22Rv1 (cell line): Measurements from ENCODE around the gene OSCP1.

Experiments
- H3K27ac ChIP-seq: fragments of 450-650 bp; 2 replicates; pipeline ENCODE4 v1.5.1; 2017
- ZFX ChIP-seq: fragments of 450-650 bp; IDR thresholded peaks from 2 replicates; pipeline ENCODE4 v1.6.1; 2017; ENCODE audit warnings: antibody characterized with exemption, borderline replicate concordance
- TF ChIP-seq, protein P1 (sequence below): fragments of 450-650 bp; IDR thresholded peaks from 2 replicates; pipeline ENCODE4 v1.5.1; 2017; ENCODE audit warnings: mild to moderate bottlenecking

OSCP1 gene

DNA sequence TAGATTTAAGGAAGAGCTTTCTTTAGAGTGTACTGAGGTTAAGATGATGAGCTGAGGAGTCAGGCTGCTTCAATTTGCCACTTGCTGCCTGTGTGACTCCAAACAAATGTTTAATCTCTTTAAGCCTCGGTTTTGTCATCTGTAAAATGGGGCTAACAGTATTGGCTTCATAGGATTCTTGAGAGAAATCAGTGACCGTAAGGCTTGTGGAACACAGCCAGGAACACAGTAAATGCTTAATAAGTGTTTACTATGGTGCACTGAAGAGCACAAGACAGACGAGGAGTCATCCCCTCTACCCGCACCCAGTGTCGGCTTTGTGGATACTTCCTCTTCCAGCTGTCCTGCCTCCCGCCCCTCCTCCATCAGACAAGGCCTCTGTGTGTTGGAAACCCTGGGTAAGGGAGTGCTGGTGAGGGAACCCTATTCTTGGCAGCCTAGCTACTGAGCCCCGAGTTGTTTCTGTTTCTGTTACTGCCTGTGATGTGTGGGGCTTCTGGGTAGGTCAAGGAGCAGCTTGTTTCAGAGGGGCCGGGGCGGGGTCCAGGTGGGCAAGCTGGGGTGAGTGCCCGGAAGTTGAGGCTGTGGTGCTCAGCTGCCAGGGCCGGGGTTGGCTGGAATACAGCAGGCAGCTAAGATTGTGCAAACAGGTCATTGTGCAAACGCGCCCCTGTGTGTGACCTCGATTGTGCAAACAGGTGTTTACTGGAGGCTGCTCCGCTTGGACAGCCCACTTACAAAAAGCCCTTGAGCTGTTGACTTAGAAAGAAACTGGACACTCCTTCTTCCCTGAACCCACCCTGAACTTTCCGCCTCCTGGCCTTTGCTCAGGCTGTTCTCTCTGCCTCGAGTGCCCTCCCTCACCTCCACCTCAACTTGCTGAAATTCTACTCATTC lies 36.4 kb upstream of the OSCP1 start:
- H3K27ac ChIP-seq: no peak overlapping the region
- TF ChIP-seq, protein P1, sequence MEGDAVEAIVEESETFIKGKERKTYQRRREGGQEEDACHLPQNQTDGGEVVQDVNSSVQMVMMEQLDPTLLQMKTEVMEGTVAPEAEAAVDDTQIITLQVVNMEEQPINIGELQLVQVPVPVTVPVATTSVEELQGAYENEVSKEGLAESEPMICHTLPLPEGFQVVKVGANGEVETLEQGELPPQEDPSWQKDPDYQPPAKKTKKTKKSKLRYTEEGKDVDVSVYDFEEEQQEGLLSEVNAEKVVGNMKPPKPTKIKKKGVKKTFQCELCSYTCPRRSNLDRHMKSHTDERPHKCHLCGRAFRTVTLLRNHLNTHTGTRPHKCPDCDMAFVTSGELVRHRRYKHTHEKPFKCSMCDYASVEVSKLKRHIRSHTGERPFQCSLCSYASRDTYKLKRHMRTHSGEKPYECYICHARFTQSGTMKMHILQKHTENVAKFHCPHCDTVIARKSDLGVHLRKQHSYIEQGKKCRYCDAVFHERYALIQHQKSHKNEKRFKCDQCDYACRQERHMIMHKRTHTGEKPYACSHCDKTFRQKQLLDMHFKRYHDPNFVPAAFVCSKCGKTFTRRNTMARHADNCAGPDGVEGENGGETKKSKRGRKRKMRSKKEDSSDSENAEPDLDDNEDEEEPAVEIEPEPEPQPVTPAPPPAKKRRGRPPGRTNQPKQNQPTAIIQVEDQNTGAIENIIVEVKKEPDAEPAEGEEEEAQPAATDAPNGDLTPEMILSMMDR: no peak
- TF ChIP-seq ZFX: no peak

DNA sequence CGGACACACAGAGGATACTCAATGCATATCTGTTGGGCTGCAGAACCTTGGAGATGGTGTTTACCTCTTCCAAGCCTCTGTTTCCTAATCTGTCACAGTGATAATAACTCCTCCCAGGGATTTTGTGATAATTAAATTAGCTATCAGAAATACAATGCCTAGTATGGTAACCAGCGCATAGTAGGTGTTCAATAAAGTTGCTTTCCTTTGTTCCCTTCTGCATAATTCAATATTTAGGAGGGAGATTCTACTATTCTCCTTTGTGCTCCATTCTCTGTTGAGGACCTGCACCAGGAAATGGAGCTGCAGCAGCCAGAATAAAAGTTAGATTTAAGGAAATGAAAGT lies 35.8 kb upstream of the OSCP1 start:
- TF ChIP-seq ZFX: no peak
- TF ChIP-seq, protein P1: no peak
- no peak overlapping the region for H3K27ac ChIP-seq

DNA sequence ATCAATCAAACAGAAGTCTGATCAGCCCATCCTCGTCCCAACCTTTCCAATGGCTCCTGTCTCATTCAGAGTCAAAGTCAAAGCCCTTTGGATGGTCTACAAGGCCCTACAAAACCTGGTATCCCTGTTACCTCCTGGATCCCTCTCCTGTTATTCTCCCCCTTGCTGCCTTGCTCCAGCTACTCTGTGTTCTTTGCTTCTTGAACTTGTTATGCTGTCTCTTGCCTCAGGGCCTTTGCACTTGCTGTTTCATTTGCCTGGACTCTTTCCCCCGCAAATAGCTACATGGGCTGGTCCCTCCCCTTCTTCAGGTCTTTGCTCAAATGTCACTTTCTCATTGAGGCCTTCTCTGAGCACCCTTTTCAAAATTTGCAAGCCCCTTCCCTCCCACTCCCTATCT lies 33.8 kb upstream of the OSCP1 start:
- no peak for TF ChIP-seq ZFX
- TF ChIP-seq, protein P1: no peak
- H3K27ac ChIP-seq: no peak overlapping the region

DNA sequence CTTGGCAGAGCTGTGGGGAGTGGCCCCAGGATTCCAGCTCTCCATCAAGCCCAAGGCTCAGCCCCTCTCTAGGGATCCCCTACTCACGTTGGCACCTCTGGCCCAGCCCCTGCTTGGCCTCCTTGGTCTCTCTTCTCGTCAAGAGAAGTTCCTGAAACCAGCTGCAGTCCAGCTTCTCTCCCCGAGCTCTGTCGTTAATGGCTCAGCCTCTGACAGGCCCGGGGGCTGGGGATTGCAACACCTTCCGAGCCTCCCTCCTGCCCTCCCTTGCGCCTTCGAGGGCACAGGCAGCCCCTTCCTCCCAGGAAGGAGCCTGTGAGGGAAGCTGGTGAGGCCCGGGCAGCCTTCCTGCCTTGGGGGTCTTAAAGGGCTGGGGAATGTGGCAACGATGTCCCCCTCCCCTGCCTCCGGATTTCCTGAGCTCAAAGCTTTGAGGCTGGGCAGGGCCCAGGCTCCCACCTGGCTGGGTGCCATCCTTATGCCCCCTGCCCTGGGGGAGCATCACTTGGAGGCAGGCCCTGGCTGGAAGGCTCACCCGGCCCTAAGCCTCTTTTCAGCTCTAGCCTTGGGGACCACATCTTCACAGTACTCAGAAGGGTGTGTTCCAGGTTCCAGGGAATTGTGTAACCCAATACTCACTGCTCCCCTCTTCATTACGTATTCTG lies 32.6 kb upstream of the OSCP1 start, which contains the start of gene CSF3R:
CSF3R (minus strand) TSS at position 190 of the 665 bp plus-strand sequence. CDS start 3,417 bp downstream, outside the sequence.
- H3K27ac ChIP-seq: no peak within 1 kb of the TSS
- TF ChIP-seq, protein P1: no peak
- TF ChIP-seq ZFX: no peak

DNA sequence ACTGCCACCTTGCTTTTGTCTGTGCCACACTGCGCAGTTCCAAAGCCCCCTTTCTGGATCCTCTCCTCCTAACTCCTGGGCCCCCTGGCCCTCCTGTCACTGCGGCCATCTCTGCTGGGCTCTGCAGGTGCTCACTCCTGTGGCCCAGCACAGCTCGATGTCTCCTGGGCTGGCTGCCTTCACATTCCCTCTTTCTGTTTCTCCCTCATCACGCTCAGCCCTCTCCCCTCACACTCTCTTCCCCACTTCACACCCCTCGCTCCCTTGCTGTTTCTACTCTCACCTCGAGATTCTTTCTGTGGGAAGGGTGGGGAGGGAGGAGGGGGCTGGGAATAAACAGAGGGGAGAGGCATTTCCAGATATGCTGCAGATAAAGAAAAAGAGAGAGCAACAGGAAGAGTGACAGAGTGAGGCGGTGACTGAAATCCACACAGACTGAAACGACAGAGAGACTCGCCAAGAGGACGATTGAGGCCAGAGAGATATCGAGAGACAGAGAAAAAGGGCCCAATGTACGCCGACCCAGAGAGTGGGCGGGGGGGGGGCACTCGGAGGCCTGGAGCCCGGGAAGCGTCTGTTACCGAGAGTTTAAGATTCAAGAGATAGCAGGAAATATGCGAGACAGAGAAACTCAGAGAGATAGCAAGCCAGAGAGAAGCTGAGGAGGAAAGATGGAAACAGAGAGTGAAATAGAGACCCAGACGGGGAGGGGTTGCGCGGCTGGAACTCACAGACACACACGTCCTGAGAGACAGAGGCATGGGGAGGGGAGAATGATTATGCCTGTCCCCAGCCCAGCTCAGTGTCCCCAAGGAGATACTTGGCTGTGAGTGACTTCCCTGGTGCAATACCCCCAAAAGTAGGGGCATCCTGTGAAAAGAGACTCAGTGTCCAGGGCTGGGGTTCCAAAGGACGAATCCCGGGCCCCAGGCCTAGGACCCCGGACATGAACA lies 31.8 kb upstream of the OSCP1 start:
- H3K27ac ChIP-seq: no peak overlapping the region
- TF ChIP-seq ZFX: no peak
- TF ChIP-seq, protein P1: no peak

DNA sequence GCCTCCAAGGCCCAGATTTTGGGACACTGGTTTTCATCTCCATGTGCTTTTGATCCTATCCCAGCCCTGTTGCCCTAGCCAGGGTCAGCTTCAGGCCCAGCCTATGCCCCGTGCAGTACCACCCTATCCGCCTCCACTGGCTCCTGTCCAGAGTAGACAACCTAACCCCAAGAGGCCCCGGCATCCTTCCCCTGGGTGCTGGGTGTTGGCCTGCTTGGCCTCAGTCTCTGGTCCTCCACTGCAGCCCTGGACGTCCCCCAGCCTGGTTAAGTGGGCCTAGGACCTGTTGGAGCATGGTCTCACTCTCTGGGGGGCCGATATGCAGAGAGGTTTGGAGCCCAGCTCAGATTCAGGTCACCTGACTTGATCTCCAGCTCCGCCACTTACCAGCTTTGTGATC lies 30.8 kb upstream of the OSCP1 start:
- TF ChIP-seq, protein P1: no peak
- TF ChIP-seq ZFX: no peak
- no peak overlapping the region for H3K27ac ChIP-seq
